HEK293 (cell line): Measurements from ENCODE around the gene SECTM1.

Experiments used
- CTCF ChIA-PET: fragments of 350-600 bp; formaldehyde crosslinking; extraction: SDS; loops from one replicate; lab custom pipeline; 2021; ENCODE audit warnings: antibody characterized with exemption; lab: Yijun Ruan, JAX
- POLR2A ChIA-PET: fragments of 300-600 bp; formaldehyde crosslinking; extraction: SDS; loops from one replicate; lab custom pipeline; 2020; ENCODE audit warnings: antibody characterized with exemption, inconsistent platforms; lab: Yijun Ruan, JAX
- H3K27ac ChIP-seq: fragments of 200-500 bp; sonication (Bioruptor generic); 2 replicates; pipeline ENCODE4 v1.5.1; 2014; ENCODE audit warnings: low read depth, low read length, control low read depth, inconsistent platforms; ENCODE audit errors: extremely low read depth
- H3K36me3 ChIP-seq, 2 experiments: fragments of 200-500 bp in 1 of 2; sonication (Bioruptor generic) in 1 of 2; 1 replicate in 1 of 2; 2 replicates in 1 of 2; pipeline ENCODE4 v1.5.1; 2014 to 2017; ENCODE audit warnings: inconsistent platforms in 2 of 2, low read length in 2 of 2; ENCODE audit not compliant: control insufficient read depth in 2 of 2, insufficient read depth in 1 of 2
- H3K4me1 ChIP-seq: fragments of 200-500 bp; sonication (Bioruptor generic); 2 replicates; pipeline ENCODE4 v1.5.1; 2014; ENCODE audit warnings: mild to moderate bottlenecking, low read length, inconsistent platforms; ENCODE audit not compliant: control insufficient read depth, insufficient read depth
- H3K4me3 ChIP-seq: 2 replicates; pipeline ENCODE4 v1.5.1; 2011; ENCODE audit warnings: low read depth, mild to moderate bottlenecking, control low read depth, low read length, moderate library complexity
- H3K9me3 ChIP-seq: fragments of 200-500 bp; sonication (Bioruptor generic); 2 replicates; pipeline ENCODE4 v1.5.1; 2014; ENCODE audit warnings: low read depth, low read length, inconsistent platforms; ENCODE audit not compliant: control insufficient read depth, insufficient read depth
- GLIS2 ChIP-seq: fragments of 450-650 bp; formaldehyde crosslinking; IDR thresholded peaks from 2 replicates; pipeline ENCODE4 v1.5.1; 2016; ENCODE audit warnings: missing biosample characterization, missing genetic modification characterization
- KLF7 ChIP-seq: fragments of 450-650 bp; formaldehyde crosslinking; IDR thresholded peaks from 2 replicates; pipeline ENCODE4 v1.5.1; 2016; ENCODE audit warnings: missing biosample characterization, missing genetic modification characterization, borderline replicate concordance
- PRDM4 ChIP-seq: fragments of 450-650 bp; formaldehyde crosslinking; IDR thresholded peaks from 2 replicates; pipeline ENCODE4 v1.5.1; 2017; ENCODE audit warnings: missing biosample characterization, missing genetic modification characterization
- SCRT2 ChIP-seq: fragments of 450-650 bp; formaldehyde crosslinking; IDR thresholded peaks from 2 replicates; pipeline ENCODE4 v1.5.1; 2016; ENCODE audit warnings: missing biosample characterization, missing genetic modification characterization
- SETDB1 ChIP-seq: IDR thresholded peaks from one replicate; pipeline ENCODE4 v1.6.1; 2017; ENCODE audit warnings: mild to moderate bottlenecking, low read length, moderate library complexity, mixed read lengths; ENCODE audit not compliant: insufficient read length
- SP2 ChIP-seq: fragments of 450-650 bp; formaldehyde crosslinking; IDR thresholded peaks from 2 replicates; pipeline ENCODE4 v1.5.1; 2016; ENCODE audit warnings: missing biosample characterization, missing genetic modification characterization
- SP3 ChIP-seq: fragments of 450-650 bp; formaldehyde crosslinking; IDR thresholded peaks from 2 replicates; pipeline ENCODE4 v1.5.1; 2016; ENCODE audit warnings: missing biosample characterization, missing genetic modification characterization
- TRIM28 ChIP-seq: IDR thresholded peaks from 2 replicates; pipeline ENCODE4 v1.6.1; 2011; ENCODE audit warnings: low read length, control low read depth, borderline replicate concordance
- WT1 ChIP-seq: fragments of 450-650 bp; formaldehyde crosslinking; IDR thresholded peaks from 2 replicates; pipeline ENCODE4 v1.5.1; 2016; ENCODE audit warnings: missing biosample characterization, missing genetic modification characterization
- ZBTB44 ChIP-seq: fragments of 450-650 bp; IDR thresholded peaks from 2 replicates; pipeline ENCODE4 v1.5.1; 2018; ENCODE audit warnings: missing biosample characterization, mild to moderate bottlenecking, missing genetic modification characterization
- ZBTB8A ChIP-seq: fragments of 450-650 bp; formaldehyde crosslinking; IDR thresholded peaks from 2 replicates; pipeline ENCODE4 v1.5.1; 2016; ENCODE audit warnings: missing biosample characterization, missing genetic modification characterization
- ZFP41 ChIP-seq: fragments of 450-650 bp; formaldehyde crosslinking; IDR thresholded peaks from 2 replicates; pipeline ENCODE4 v1.5.1; 2016; ENCODE audit warnings: missing biosample characterization, missing genetic modification characterization, borderline replicate concordance
- ZNF221 ChIP-seq: fragments of 450-650 bp; formaldehyde crosslinking; IDR thresholded peaks from 2 replicates; pipeline ENCODE4 v1.5.1; 2017; ENCODE audit warnings: missing biosample characterization, missing genetic modification characterization, borderline replicate concordance
- ZNF24 ChIP-seq: fragments of 450-650 bp; formaldehyde crosslinking; IDR thresholded peaks from 2 replicates; pipeline ENCODE4 v1.5.1; 2016; ENCODE audit warnings: missing biosample characterization, missing genetic modification characterization
- ZNF341 ChIP-seq: fragments of 450-650 bp; formaldehyde crosslinking; IDR thresholded peaks from 2 replicates; pipeline ENCODE4; 2016; ENCODE audit warnings: low read depth, missing biosample characterization, missing genetic modification characterization
- ZNF354C ChIP-seq: fragments of 450-650 bp; formaldehyde crosslinking; IDR thresholded peaks from 2 replicates; pipeline ENCODE4 v1.5.1; 2016; ENCODE audit warnings: missing biosample characterization, missing genetic modification characterization, low read depth, borderline replicate concordance
- ZNF37A ChIP-seq: fragments of 450-650 bp; IDR thresholded peaks from 2 replicates; pipeline ENCODE4 v1.5.1; 2018; ENCODE audit warnings: missing biosample characterization, missing genetic modification characterization
- ZNF529 ChIP-seq: fragments of 450-650 bp; formaldehyde crosslinking; IDR thresholded peaks from 2 replicates; pipeline ENCODE4 v1.5.1; 2017; ENCODE audit warnings: missing genetic modification characterization, missing biosample characterization; ENCODE audit not compliant: insufficient replicate concordance
- ZNF629 ChIP-seq: fragments of 450-650 bp; formaldehyde crosslinking; IDR thresholded peaks from 2 replicates; pipeline ENCODE4 v1.5.1; 2017; ENCODE audit warnings: missing biosample characterization, missing genetic modification characterization
- ZNF658 ChIP-seq: fragments of 450-650 bp; formaldehyde crosslinking; IDR thresholded peaks from 2 replicates; pipeline ENCODE4; 2016; ENCODE audit warnings: missing biosample characterization, missing genetic modification characterization
- ZNF677 ChIP-seq: fragments of 450-650 bp; IDR thresholded peaks from 2 replicates; pipeline ENCODE4 v1.5.0; 2018; ENCODE audit warnings: missing biosample characterization, mild to moderate bottlenecking, missing genetic modification characterization, moderate library complexity
- ZNF76 ChIP-seq: fragments of 450-650 bp; formaldehyde crosslinking; IDR thresholded peaks from 2 replicates; pipeline ENCODE4; 2016; ENCODE audit warnings: low read depth, missing biosample characterization, missing genetic modification characterization, borderline replicate concordance
- ZSCAN30 ChIP-seq: fragments of 450-650 bp; IDR thresholded peaks from 2 replicates; pipeline ENCODE4 v1.5.1; 2018; ENCODE audit warnings: missing biosample characterization, mild to moderate bottlenecking, missing genetic modification characterization, moderate library complexity
- TF ChIP-seq, protein P1 (sequence below): fragments of 450-650 bp; formaldehyde crosslinking; IDR thresholded peaks from 2 replicates; pipeline ENCODE4 v1.5.1; 2016; ENCODE audit warnings: missing biosample characterization, missing genetic modification characterization
- TF ChIP-seq, protein P2 (sequence below): fragments of 450-650 bp; formaldehyde crosslinking; IDR thresholded peaks from 2 replicates; pipeline ENCODE4 v1.5.1; 2017; ENCODE audit warnings: missing biosample characterization, missing genetic modification characterization

SECTM1 gene

GRCh38 chr17:82367724-82368524 lies 34.4 kb upstream of the SECTM1 start (continued):
- TF ChIP-seq PRDM4 (tag by site-specific recombination) (peak; percentile 94), ZNF24 (no peak), ZBTB44 (peak; percentile 71; the same call in 1 of the 2 replicates), TRIM28 (peak; percentile 80), ZNF677 (no peak), ZNF529 (tag by site-specific recombination) (no peak), KLF7 (tag by site-specific recombination) (no peak), ZBTB8A (0 out of 2 replicates have a peak, but pooled peaks have one; percentile 23), ZSCAN30 (tag by site-specific recombination) (0 out of 2 replicates have a peak, but pooled peaks have one; percentile 22), ZNF354C (tag by site-specific recombination) (no peak), ZNF76 (tag by site-specific recombination) (peak; percentile 68), ZNF629 (tag by site-specific recombination) (no peak), SP2 (tag by site-specific recombination) (peak; percentile 97), ZNF221 (tag by site-specific recombination) (no peak), SCRT2 (tag by site-specific recombination) (0 out of 2 replicates have a peak, but pooled peaks have one; percentile 20), WT1 (tag by site-specific recombination) (no peak), SP3 (peak; percentile 78), GLIS2 (peak; percentile 39; the same call in 1 of the 2 replicates), ZNF37A (tag by site-specific recombination) (no peak), ZNF341 (0 out of 2 replicates have a peak, but pooled peaks have one; percentile 50)
- TF ChIP-seq, protein P1, sequence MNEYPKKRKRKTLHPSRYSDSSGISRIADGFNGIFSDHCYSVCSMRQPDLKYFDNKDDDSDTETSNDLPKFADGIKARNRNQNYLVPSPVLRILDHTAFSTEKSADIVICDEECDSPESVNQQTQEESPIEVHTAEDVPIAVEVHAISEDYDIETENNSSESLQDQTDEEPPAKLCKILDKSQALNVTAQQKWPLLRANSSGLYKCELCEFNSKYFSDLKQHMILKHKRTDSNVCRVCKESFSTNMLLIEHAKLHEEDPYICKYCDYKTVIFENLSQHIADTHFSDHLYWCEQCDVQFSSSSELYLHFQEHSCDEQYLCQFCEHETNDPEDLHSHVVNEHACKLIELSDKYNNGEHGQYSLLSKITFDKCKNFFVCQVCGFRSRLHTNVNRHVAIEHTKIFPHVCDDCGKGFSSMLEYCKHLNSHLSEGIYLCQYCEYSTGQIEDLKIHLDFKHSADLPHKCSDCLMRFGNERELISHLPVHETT (tag by site-specific recombination), result no peak

DNA sequence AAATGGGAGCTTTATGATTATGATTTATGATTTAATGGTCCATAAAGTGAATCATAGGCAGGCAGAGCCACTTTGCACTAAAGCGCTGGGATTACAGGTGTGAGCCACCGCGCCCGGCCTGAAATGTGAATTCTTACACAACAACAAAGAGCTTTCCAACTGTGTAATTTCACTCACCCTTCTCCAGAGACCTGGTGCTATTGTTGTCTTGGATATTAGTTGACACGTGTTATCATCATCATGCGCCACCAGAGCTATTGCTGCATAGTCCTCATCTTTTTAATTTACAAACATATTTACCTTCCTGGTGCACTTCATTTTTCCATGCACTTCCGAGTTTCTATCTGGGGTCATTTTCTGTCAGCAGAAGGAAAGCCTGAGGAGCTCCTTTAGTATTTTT lies 33.2 kb upstream of the SECTM1 start:
- H3K4me1 ChIP-seq, result peaks cover 4% of the 10 kb centered on the region
- no peak overlapping the region for H3K4me3 ChIP-seq
- H3K36me3 ChIP-seq, result no peaks in the 10 kb centered on the region
- TF ChIP-seq ZNF354C (tag by site-specific recombination) (no peak), ZNF37A (tag by site-specific recombination) (no peak), ZNF341 (no peak), SETDB1 (no peak), ZNF658 (tag by site-specific recombination) (no peak), ZFP41 (tag by site-specific recombination) (no peak)
- TF ChIP-seq, protein P2, sequence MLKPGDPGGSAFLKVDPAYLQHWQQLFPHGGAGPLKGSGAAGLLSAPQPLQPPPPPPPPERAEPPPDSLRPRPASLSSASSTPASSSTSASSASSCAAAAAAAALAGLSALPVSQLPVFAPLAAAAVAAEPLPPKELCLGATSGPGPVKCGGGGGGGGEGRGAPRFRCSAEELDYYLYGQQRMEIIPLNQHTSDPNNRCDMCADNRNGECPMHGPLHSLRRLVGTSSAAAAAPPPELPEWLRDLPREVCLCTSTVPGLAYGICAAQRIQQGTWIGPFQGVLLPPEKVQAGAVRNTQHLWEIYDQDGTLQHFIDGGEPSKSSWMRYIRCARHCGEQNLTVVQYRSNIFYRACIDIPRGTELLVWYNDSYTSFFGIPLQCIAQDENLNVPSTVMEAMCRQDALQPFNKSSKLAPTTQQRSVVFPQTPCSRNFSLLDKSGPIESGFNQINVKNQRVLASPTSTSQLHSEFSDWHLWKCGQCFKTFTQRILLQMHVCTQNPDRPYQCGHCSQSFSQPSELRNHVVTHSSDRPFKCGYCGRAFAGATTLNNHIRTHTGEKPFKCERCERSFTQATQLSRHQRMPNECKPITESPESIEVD, result peak; percentile 19; the same call in 1 of the 2 replicates
- H3K9me3 ChIP-seq, result no peaks in the 10 kb centered on the region
- ChIA-PET POLR2A (interaction anchor here (0.7 kb wide), 1 partner anchor 28 kb away, joined by 4 read pairs; no protein-coding TSS in a partner anchor), CTCF (interaction anchor here (0.6 to 1.5 kb wide), 5 partner anchors 9 to 131 kb away, joined by 3 to 6 read pairs (median 4); no protein-coding TSS in a partner anchor)
- H3K27ac ChIP-seq, result no peak overlapping the region
